NCI-H2029 treated with DMSO at 0.1 percent for 48 hours (cell line): ENCODE results near the gene MOV10.

Source experiments
- DNase-seq: peaks from one replicate; lab custom pipeline; 2025; lab: John Stamatoyannopoulos, UW

MOV10 gene

GRCh38 chr1:112698366-112699310, 24.2 kb downstream of the MOV10 start:
- peak; percentile 53 for DNase-seq

- DNase-seq: no peak
These were observed 25.1 kb downstream of the MOV10 start for GRCh38 chr1:112699425-112700144.

- DNase-seq: peak; percentile 38
These were observed 26.1 kb downstream of the MOV10 start for GRCh38 chr1:112700290-112701226.

GRCh38 chr1:112701227-112702066, 27.0 kb downstream of the MOV10 start:
- DNase-seq: no peak

- DNase-seq: no peak
These were observed 27.6 kb downstream of the MOV10 start for GRCh38 chr1:112702067-112702395.

- DNase-seq: no peak
These were observed 28.2 kb downstream of the MOV10 start for GRCh38 chr1:112702420-112703261.

GRCh38 chr1:112703706-112704105, 29.2 kb downstream of the MOV10 start:
- DNase-seq: no peak

GRCh38 chr1:112704391-112704933, 30.0 kb downstream of the MOV10 start:
- DNase-seq: no peak

GRCh38 chr1:112704934-112705627, 30.6 kb downstream of the MOV10 start:
- no peak for DNase-seq

GRCh38 chr1:112706505-112707220, 32.2 kb downstream of the MOV10 start, which contains the start of gene RHOC:
RHOC (minus strand) TSS chr1:112707127; CDS start chr1:112703799, 3,328 bp downstream.
- no peak for DNase-seq

- DNase-seq: peak; percentile 47
These were observed 33.0 kb downstream of the MOV10 start for GRCh38 chr1:112707221-112708001.

- no peak for DNase-seq
These were observed 33.6 kb downstream of the MOV10 start for GRCh38 chr1:112708002-112708448.

- DNase-seq: no peak
These were observed 34.0 kb downstream of the MOV10 start for GRCh38 chr1:112708489-112708888.

- no peak for DNase-seq
These were observed 35.7 kb downstream of the MOV10 start for GRCh38 chr1:112710159-112710558.

- DNase-seq: no peak
These were observed 36.1 kb downstream of the MOV10 start for GRCh38 chr1:112710586-112710985.

- DNase-seq: no peak
These were observed 36.6 kb downstream of the MOV10 start for GRCh38 chr1:112711041-112711440.

GRCh38 chr1:112711670-112712069, 37.2 kb downstream of the MOV10 start:
- no peak for DNase-seq

GRCh38 chr1:112712191-112712590, 37.7 kb downstream of the MOV10 start:
- no peak for DNase-seq
